Measurements from ENCODE around the gene MED1.
"Not testable (repeated sequence)": the region's sequence is repeated elsewhere in the genome, so short reads cannot be mapped to it uniquely, and the experiment has no call there.

Gene MED1

DNA sequence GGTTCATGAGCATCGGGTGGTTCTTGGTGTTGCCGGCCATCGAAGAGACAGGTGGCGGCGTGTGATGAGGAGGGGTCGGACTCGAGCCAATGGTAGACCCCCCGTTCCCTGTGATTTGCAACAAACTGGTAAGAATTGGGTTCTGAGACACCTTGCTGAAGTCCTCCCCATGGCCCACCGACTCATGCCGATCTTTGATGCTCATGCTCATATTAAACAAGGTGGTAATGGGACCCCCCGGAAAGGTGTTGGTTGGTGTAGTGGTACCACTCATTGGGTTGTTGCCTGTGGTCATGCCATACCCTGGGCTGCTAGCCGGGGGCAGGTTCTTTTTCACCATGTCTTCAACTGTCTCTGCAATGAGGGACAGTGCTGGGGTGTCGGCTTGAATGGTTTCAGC lies 40.8 kb downstream of the MED1 start:
- no peak for DNase-seq

DNA sequence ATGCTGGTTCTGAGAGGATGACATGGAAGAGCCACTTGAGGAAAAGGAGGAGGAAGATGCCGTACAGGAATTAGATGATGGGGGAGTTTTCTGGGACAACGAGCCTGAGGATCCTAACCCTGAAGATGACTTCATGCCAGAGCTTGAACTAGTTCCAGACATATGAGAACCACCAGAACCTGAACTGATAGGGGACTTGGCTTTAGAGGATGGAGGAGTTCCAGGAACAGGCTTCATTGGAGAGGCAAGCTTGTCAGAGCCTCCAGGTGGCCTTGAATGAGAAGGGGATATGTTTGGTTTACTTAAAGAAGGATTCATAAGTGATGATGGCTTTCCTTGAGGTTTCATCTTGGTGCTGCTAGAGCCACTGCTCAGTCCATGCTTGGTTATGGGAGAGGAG lies 42.7 kb downstream of the MED1 start:
- no peak for DNase-seq

DNA sequence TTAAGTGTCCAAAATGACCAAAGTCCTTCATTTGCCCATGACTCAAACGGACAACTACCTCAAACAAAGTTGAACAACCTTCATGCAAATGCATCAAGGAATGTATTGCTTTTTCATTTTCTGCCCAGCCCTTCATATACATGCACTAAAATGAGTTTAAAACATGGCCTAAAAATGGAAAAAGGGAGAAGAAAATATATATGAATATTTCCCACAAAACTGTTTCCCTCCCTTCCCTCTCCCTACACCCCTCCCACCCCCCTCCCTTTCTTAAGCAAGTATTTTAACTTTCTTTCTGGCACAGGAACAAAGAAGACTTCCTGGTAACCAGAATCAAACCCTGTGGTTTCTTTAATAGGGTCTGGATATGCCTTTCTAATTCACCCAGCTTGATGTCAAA lies 44.1 kb downstream of the MED1 start:
- DNase-seq, result no peak

DNA sequence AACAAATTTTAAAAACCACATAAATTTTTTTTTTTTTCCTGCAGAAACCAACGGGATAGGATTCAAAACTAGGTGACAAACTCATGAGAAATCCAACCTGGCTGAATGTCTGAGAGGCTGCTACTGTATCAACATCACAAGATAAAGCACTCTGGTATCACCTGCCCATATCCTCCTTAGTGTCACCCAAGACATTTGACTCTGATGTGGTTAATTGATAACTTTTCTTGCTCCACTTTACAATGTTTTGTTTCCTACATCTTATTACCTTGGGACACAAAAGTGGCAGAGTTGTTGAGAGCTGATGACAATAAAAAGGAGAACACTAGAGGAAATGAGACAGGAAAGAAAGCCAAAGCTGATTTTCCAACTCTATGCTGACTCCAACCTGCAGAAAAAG lies 45.6 kb downstream of the MED1 start:
- DNase-seq, result no peak

DNA sequence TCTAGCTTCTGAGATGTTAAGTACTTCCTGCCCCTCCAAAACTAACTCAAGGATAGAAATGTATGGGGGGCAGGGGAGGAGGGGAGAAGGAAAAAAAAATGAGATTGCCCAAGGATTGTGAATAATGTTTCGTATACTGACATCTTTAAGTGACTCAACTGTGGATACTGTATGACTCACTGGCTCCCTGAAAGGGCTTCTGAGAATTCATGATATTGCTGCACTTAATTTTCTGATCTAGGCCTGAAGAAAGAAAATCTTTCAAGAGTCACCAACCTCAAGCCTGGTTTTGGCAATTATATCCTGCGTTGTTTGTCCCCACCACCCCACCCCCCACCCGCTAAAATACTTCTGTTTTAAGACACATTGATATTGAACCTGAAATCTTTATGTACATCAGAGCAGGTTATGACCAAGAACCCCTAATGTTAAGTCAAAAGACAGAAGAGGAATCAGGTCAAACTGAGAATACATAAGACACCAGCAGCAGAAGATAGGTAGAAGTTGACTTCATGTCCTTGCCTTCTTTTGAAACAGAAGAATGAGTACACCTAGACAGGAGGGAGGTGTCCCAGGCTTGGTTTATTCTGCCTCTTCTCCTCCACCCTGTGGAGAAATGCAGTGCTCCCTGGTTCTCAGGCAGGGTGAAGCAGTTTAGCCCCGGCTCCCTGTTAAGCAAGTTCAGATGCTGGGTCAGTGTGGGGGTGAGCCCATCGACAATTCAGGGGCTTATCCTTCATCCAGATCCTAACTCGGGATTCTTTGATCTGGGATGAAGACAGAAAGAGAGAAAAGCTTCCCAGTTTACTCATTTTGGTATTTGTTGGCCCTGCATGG lies 46.3 kb downstream of the MED1 start:
- DNase-seq, result no peak

DNA sequence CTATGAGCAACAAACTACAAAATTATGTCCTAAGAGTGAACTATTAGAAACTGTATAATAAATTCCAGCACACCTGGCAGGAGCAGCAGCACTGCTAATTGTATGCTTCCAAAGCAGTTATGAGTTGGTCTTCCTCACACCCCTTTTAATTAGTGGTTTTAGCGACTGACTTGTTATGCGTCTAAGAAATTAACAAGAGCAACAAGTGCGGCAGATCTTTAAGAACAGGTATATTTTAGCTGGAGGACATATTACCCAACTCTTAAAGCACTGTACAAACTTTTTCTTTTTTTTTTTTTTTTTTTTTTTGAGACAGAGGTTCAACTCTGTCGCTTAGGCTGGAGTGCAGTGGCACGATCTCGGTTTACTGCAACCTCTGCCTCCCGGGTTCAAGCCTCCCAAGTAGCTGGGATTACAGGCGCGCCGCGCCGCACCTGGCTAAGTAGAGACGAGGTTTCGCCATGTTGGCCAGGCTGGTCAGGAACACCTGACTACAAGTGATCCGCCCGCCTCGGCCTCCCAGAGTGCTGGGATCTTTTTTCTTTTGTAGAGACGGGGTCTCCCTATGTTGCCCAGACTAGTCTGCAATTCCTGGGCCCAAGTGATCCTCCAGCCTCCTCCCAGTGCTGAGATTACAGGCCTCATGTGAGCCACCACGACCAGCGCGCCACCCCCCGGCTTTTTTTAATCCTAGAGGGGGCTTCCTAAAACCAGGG lies 48.0 kb downstream of the MED1 start:
- no peak for DNase-seq

DNA sequence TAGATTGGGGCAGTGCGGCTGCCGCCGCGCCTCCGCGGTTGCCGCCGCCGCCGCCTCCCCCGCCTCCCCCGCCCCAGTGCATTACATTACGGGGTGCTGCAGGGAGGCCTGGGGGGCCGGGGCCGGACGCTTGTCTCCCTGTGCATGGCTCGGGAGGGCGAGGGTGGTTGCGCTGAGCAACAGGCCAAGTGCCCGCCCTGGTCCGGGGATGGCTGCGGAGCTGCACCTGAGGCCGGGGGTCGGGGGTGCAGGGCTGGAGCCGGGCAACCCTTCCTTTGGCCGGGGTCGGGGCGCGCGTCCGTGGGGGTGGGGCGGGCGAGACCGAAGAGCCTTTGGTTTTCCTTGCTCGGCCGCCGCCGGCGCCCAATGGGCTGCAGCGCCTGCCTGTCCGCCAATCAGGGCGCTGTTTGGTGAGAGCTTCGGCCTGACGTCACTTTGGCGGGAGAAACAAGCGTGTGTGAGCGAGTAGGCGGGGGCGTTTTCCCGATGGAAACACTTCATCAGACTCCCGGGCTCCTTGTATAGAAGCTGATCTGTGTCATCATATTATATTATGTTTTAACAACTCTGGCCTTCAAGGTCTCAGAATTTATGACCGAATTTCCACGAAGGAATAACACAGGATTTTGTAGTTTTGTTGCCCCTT lies 48.7 kb downstream of the MED1 start:
- peak; percentile 92 for DNase-seq

DNA sequence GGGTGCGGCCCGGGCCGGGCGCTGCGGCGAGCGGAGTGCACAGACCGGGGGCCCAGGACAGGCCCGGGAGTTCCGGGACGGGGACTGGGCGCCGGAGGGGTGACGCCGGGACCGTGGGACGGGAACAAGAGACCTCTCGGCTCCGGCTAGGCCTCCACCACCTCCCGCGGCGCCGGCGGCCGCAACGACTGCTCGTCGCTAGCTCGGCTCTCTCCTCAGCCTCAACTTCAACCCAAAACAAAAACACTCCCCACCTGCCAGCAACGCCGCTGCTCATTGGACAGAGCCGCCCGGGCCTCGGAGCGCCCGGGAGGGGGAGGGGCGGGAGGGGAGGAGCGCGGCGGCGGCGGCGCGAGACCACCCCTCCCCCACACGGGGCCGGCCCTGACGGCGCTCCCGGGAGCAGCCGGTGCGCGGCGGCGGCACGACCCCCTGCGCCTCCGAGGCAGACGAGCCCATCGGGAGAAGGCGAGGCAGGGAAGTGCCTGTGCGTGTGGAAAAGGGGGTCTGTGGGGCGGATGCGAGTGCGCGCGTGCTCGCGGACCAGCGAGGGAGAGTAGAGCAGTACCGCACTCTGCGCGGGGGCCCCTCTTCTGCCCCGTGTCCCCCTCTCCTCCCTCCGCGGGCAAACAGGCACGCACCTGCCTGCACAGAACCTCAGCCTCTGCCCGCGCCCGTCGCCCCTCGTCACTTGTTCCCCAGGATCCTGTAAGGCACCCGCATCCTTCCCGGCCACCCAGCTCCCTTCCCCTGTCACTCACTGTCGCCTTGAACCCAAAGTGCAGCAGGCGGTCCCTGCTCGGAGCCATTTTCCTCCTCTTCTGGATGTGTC lies 49.4 kb downstream of the MED1 start, which contains the start of gene FBXL20:
Gene FBXL20 (minus strand): TSS at position 215 of the 832 bp plus-strand sequence. CDS start 224 bp downstream, outside the sequence.
- DNase-seq, result peak; percentile 84

DNA sequence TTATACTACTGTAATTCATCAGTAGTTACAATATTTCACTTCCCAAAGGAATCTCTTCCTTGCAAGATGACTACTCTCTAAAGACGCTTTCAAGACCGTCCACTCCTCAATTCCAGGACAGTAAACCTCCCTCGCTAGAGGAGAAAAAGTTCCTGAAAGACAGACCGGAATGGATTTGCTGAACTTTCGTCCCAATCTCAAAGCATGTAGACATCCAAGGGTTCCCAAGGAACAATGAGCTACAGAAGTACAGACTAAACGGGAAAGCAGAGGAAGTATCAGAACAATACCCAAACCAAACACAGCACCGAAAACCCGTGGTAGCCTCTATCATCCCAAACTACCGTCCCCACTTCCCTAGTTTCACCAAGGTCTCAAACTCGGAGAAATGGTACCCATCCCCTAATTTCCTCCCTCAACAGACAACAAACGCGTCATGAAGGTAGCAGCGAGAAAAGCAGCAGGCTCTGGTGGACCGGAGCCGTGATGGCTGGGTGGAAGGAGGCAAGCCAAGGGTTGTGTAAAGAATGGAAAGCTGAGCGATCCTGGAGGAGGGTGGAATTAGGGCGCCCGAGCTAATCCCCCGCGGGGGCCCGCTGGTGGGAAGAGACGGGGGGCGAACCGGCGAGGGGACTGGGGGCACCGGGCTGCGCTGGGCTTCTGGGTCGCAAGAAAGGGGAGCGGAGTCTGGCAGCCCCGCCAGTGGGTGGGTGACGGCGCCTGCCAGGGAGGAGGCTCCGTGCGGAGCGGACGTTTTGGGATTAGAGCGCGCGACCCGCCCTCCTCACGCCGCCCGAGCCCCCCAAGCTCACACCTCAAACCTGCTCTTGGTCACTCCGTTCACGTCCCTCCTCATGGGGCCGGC lies 50.3 kb downstream of the MED1 start:
- no peak for DNase-seq

DNA sequence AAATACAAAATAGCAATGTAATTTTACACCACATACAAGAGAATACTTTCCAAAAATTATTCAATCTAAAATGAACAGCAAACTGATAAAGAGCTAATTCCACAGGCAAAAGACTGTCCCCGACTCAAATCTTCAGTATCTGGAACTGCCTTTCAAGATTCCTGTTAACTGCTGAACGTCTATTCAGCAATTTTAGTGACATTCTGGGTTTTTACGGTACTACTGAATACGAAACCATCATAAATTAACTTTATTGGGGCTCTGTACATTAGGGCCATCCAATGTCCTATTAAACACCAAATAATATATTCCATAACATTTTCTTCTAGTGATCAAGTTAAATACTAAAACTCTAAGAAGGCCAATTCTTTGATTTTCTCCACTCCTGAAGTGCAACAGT lies 51.3 kb downstream of the MED1 start:
- no peak for DNase-seq

DNA sequence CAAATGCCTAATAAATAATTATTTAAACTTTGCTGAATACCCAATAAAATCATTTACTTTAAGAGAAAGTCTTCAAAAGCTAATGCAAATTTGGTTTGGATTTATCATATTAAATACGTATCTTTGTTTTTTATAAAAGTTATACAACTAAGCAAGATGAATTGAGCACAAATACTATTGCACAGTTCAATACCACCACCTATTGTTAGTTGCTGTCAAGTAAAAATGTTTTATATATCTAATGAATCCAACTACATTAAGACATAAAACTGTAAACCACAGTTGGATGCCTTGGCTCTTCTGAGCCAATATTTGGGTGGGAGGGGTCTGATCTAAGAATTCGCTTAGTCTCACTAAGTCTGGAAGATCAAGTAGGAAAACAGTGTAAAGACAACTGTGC lies 57.3 kb downstream of the MED1 start:
- DNase-seq, result no peak

DNA sequence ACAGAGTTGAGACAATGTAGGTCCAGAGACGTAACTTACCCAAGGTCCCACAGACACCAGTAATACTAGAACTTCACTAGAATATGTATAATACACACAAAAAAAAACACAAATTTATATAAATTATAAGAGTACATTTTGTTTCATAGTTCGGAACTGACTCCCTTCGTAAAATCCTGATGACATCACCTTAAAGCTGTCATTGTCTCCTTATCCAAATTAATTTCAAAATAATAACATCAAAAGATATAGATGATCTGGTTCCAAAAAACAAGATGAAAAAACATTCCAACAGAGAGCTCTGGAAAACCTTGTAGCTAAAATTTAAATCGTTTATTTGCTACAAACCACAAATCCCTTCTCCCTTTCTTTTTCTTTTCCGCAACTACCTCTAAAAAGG lies 59.6 kb downstream of the MED1 start:
- DNase-seq, result no peak

DNA sequence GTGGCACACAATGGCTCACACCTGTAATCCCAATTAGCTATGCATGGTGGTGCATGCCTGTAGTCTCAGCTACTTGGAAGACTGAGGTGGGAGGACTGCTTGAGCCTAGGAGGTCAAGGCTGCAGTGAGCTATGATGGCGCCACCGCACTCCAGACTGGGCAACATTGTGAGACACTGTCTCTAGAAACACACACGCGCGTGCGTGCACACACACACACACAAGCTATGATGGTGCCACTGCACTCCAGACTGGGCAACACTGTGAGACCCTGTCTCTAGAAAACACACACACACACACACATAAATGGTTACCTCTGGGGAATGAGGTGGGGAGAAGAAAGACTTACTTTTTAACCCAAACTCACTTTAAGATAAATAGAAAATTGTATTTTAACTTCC lies 66.0 kb downstream of the MED1 start:
- DNase-seq, result no peak

DNA sequence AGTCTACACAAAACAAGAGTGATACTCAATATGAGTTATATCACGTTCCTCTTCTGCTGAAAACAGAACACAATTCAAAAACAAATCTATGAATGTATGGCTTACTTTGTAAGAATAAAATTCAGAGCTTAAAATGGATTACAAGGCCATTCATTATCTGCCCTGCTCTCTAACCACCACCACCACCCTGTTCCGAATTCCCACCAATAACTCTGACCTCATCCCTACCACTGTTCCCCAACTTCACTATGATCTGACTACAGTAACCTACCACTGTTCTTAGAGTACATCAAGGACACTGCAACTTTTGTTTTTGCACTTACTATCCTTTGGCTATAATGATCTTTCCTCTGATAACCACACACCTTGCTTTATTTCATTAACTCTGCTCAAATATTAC lies 70.9 kb downstream of the MED1 start:
- DNase-seq, result no peak

DNA sequence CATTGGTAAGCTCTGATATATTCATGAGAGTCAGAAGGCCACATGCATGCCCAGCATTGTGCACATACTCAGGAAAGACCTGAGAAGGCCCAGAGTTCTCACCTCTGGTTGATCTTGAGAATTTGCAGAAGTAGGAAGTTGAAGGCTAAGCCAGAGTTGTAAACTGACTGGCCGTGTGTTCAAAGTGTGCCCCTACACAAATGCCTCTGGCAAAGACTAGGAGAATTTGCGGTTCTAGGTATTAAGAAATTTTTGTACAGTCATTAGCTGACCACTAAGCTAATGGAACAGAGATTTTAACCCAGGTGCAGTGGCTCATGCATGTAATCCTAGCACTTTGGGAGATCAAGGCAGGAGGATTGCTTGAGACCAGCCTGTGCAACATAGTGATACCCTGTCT lies 74.6 kb downstream of the MED1 start:
- no peak for DNase-seq

DNA sequence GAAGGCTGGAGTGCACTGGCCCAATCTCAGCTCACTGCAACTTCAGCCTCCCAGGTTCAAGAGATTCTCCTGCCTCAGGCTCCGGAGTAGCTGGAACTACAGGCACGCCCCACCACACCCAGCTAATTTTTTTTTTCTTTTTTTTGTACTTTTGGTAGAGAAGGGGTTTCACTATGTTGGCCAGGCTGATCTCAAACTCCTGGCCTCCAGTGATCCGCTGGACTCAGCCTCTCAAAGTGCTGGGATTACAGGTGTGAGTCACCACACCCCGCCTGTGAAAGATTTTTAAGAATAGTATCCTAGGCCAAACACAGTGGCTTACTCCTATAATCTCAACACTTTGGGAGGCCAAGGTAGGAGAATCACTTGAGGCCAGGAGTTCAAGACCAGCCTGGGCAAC lies 83.3 kb downstream of the MED1 start:
- not testable (repeated sequence) for DNase-seq

DNA sequence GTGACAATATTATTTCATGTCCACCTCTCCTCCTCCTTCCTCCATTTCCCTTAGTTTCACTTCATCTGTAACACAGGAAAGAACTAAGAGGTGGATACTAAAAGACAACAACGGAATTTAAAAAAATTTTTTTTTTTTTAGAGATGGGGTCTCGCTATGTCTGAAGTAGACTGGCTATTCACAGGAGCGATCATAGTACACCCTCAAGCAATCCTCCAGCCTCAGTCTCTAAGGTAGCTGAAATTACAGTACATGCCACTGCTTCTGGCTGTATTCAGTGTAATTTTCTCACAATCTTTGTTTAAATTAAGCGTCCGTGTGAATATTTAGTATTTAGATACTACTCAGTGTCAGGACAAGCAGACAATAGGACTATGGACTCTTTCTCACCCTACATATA lies 85.2 kb downstream of the MED1 start:
- DNase-seq, result no peak

DNA sequence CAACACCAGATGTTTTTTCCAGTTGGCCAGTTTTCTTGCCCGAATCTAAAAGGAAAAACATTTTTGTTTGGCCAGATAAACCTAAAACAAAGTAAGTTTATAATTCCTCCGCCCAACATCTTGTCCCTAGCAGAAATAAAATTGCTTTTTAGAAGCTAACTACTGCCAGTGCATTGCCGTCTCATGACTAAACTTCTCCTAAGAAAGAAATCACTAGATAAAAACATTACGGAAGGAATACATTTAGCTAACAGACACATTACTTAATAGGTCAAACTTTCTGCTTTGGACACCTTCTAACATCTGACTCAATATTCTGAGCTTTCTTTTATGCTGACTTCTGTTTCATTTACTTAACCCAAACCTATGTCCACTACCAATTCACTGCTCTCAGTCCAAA lies 85.8 kb downstream of the MED1 start:
- no peak for DNase-seq

DNA sequence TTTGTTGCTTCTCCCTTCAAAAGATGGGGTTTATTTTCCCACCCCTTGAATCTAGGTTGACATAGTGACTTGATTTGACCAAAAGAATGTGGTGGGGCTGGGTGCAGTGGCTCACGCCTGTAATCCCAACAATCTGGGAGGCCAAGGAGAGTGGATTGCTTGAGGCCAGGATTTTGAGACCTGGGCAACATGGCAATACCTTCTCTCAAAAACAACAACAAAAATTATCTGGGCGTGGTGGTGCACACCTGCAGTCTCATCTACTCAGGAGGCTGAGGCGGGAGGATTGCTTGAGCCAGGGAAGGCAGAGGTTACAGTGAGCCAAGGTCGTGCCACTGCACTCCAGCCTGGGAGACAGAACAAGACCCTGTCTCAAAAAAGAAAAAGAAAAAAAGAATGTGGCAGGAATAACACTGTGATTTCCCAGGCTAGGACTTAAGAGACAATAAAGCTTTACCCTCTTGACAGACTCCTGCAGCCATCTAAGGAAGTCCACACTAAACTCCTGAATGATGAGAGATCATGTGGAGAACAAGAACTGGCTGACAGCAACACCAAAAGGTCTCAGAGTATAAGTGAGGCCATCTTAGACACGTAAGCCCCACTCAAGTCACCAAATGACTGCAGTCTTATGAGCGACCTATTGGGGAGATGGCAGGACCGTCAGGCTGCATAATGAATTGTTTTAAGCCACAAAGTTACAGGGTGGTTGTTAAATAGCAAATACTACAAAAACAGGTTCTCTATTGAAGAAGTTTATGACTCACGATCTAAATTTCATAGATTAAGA lies 86.6 kb downstream of the MED1 start:
- no peak for DNase-seq

DNA sequence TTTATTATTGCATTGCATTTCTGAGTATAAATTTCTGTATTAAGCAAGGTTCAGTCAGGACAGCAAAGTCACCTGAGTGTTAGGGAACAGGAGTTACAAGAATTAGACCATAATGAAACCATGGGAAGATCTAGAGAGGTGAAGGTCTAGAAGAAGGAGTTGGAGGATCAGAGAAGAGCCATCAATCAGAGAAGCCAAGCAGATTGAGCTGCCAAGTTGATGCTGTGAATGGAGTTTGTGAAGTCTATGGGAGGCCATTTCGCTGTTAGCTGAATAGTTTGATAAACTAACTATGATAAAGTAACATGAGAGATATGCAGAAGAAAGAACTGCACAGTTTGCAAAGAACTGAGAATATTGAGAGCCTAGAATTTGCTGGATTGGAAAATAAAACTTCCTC lies 90.0 kb downstream of the MED1 start:
- no peak for DNase-seq

DNA sequence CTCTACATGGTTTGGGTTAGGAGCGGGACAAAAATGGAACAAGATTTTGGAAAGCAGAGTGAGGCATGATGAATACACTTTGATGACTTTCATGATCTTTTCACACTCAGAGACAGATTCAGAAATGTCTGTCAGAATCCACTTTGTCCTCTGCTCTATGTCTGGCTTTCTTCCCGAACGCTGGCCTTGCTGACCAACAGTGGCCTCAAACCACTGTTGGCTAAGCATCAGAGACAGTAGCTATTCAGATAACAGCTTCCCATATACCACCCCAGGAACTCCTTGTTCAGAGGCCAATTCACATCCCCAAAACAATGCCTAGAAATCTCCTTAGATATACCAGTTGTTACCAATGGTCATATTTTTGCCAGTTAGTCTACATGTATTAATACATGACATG lies 90.5 kb downstream of the MED1 start:
- DNase-seq, result no peak

Data from NCI-H1092 (cell line).